ENCODE data around the gene TRIM15. TPM values are rescaled to one million over a fixed set of nuclear protein-coding genes. Genes with fewer than 3 reads are reported as not detected.

TRIM15 gene
- total and polyA plus RNA-seq, 4 donors: 0.01 to 0.06 TPM; not detected in 2

DNA sequence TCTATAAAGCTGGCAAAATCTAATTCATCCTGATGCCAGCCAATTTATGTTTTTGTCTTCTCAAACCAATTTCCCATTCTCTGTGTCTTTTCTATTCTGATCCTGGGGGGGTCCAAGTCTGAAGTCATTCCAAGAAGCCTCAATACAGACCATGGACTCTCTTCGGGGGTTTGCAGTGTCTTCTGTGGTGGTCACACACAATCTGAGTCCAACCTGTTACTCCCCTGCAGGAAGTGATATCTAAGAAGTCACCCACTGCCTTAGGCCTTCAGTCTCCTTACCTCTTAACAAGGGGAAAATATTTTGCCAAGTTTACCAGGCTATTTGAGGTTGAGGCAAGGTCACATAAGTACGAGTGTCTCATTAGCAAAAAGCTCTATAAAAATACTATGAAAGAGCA is 48.0 kb downstream of the TRIM15 start:
- H3K4me3 ChIP-seq: no peak overlapping the region
- H3K9ac ChIP-seq (ENCODE audit: insufficient read depth in 1 of 2, low read length in 2 of 2): peak overlapping the region in 1 of 2 donors; percentile 41

DNA sequence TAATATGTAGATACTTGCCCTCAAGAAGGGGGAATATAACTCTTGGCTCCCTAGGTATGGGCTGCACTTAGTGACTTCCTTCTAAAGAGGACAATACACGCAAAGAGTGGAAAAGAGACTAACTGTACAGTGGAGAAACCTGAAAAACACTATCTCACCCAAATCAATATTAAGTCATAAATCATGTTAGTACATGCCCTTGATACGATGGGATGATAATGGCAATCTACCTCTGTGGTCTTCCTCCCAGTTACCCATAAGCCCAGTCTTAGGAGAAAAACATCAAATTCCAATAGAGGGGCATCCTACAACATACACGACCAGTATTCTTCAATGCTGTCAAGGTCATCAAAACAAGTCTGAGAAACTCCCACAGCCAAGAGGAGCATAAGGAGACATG is 48.6 kb downstream of the TRIM15 start:
- 40 to 51% methylated on average over 3 of the region's 3 CpGs for WGBS, 2 donors
- H3K4me3 ChIP-seq: no peak overlapping the region
- TF ChIP-seq, protein P1, sequence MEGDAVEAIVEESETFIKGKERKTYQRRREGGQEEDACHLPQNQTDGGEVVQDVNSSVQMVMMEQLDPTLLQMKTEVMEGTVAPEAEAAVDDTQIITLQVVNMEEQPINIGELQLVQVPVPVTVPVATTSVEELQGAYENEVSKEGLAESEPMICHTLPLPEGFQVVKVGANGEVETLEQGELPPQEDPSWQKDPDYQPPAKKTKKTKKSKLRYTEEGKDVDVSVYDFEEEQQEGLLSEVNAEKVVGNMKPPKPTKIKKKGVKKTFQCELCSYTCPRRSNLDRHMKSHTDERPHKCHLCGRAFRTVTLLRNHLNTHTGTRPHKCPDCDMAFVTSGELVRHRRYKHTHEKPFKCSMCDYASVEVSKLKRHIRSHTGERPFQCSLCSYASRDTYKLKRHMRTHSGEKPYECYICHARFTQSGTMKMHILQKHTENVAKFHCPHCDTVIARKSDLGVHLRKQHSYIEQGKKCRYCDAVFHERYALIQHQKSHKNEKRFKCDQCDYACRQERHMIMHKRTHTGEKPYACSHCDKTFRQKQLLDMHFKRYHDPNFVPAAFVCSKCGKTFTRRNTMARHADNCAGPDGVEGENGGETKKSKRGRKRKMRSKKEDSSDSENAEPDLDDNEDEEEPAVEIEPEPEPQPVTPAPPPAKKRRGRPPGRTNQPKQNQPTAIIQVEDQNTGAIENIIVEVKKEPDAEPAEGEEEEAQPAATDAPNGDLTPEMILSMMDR (IDR thresholded peaks at IDR 0.05; ENCODE audit: control extremely low read depth, extremely low read depth): no peak
- H3K27me3 ChIP-seq (ENCODE audit: control insufficient read depth in 3 of 3, insufficient read depth in 3 of 3, low read length in 2 of 3): no peaks in the 10 kb centered on the region
- peak in 2 of 3 donors; percentile 5 to 8 for DNase-seq
- peaks cover 0 to 3% (median 0%) of the 10 kb centered on the region in 4 donors for H3K36me3 ChIP-seq (ENCODE audit: control insufficient read depth in 4 of 4, insufficient read depth in 4 of 4, low read length in 4 of 4)
- peak overlapping the region; percentile 72 to 98 for H3K9ac ChIP-seq (ENCODE audit: insufficient read depth in 1 of 2, low read length in 2 of 2)
- no peak overlapping the region for H3K27ac ChIP-seq (ENCODE audit: low read depth in 1 of 2, low read length in 1 of 2)
- H3K4me1 ChIP-seq (ENCODE audit: control insufficient read depth in 5 of 5, insufficient read depth in 5 of 5, low read length in 5 of 5): peaks cover 14 to 37% (median 26%) of the 10 kb centered on the region in 5 donors
- no peak for ATAC-seq (ENCODE audit: insufficient read depth, low FRiP score)
- H3K9me3 ChIP-seq (ENCODE audit: control insufficient read depth in 4 of 4, insufficient read depth in 3 of 4, low read length in 3 of 4): no peaks in the 10 kb centered on the region

More for the DNA sequence above, 48.0 kb downstream of the TRIM15 start:
- ATAC-seq (ENCODE audit: insufficient read depth, low FRiP score) (no peak), DNase-seq (no peak)
- no peaks in the 10 kb centered on the region for H3K9me3 ChIP-seq (ENCODE audit: control insufficient read depth in 4 of 4, insufficient read depth in 3 of 4, low read length in 3 of 4)
- TF ChIP-seq, protein P1 (IDR thresholded peaks at IDR 0.05; ENCODE audit: control extremely low read depth, extremely low read depth): no peak
- WGBS, 2 donors: 54 to 64% methylated on average over 2 of the region's 2 CpGs
- peaks cover 16 to 40% (median 29%) of the 10 kb centered on the region in 5 donors for H3K4me1 ChIP-seq (ENCODE audit: control insufficient read depth in 5 of 5, insufficient read depth in 5 of 5, low read length in 5 of 5)
- no peaks in the 10 kb centered on the region for H3K27me3 ChIP-seq (ENCODE audit: control insufficient read depth in 3 of 3, insufficient read depth in 3 of 3, low read length in 2 of 3)
- no peak overlapping the region for H3K27ac ChIP-seq (ENCODE audit: low read depth in 1 of 2, low read length in 1 of 2)
- H3K36me3 ChIP-seq (ENCODE audit: control insufficient read depth in 4 of 4, insufficient read depth in 4 of 4, low read length in 4 of 4): peaks cover 0 to 3% (median 0%) of the 10 kb centered on the region in 4 donors

DNA sequence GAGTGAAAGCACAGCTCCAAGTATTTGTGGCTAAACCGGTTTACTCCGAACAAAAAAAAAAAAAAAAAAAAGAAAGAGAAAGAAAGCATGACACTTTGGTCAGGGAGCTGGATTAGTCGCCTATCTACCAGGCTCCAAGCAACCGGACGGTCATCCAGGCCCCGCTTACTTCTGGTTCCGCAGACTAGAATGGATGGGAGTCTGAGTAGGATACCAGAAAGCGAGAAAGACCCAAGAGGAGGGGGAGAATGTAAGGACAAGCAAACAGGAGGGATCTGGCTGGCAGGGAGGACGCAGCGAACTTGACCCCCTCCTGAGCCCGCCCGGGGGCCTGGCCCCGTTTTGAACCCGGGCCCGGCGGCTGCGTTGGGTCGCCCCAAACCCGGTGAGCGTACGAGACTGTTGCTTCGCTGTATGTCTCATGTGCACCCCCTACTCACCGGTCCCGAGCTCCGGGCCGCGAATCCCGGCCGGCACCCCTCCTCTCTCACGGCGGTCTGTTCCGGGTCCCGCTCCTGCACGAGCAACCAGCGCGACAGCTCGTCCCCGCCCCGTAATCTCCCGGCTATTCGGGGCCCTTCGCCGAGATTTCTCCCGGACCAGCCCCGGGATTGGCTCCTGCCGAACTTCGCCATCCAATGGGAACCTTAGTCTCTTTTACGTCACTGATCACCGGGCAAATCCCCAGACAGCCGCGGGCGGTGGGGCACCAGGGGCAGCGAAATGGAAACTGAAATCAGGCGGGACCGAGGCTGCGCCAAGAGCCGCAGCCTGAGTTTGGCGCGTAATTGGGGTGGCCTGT is 49.7 kb downstream of the TRIM15 start, which contains the start of gene TRIM26:
TRIM26 (minus strand) TSS at position 542 of the 802 bp plus-strand sequence. CDS start 14,303 bp downstream, outside the sequence.
- peak within 1 kb of the TSS; percentile 88 for H3K4me3 ChIP-seq
- H3K9me3 ChIP-seq (ENCODE audit: control insufficient read depth in 4 of 4, insufficient read depth in 3 of 4, low read length in 3 of 4): no peaks in the 10 kb centered on the region
- DNase-seq (peak; percentile 99), ATAC-seq (ENCODE audit: insufficient read depth, low FRiP score) (peak; percentile 95)
- peaks cover 5 to 25% (median 16%) of the 10 kb centered on the region in 5 donors for H3K4me1 ChIP-seq (ENCODE audit: control insufficient read depth in 5 of 5, insufficient read depth in 5 of 5, low read length in 5 of 5)
- H3K36me3 ChIP-seq (ENCODE audit: control insufficient read depth in 4 of 4, insufficient read depth in 4 of 4, low read length in 4 of 4): no peaks in the 10 kb centered on the region
- H3K9ac ChIP-seq (ENCODE audit: insufficient read depth in 1 of 2, low read length in 2 of 2): peak within 1 kb of the TSS; percentile 93 to 98
- no peaks in the 10 kb centered on the region for H3K27me3 ChIP-seq (ENCODE audit: control insufficient read depth in 3 of 3, insufficient read depth in 3 of 3, low read length in 2 of 3)
- 0 to 1% methylated on average over 57 to 59 of the region's 59 CpGs for WGBS, 2 donors
- peak within 1 kb of the TSS; percentile 98 for H3K27ac ChIP-seq (ENCODE audit: low read depth in 1 of 2, low read length in 1 of 2)
- TF ChIP-seq, protein P1 (IDR thresholded peaks at IDR 0.05; ENCODE audit: control extremely low read depth, extremely low read depth): no peak

All from lung (tissue), 12 donors.